B cell (primary cell): ENCODE data around the gene LYRM1. TPM values are rescaled to one million over a fixed set of nuclear protein-coding genes. Genes with fewer than 3 reads are reported as not detected.

ENCODE experiments used
- ATAC-seq: fragments of 200-7000 bp; cut with Tn5 transposase; one replicate; pipeline ENCODE4 v1.10.0; 2021; ENCODE audit warnings: low read depth, mild to moderate bottlenecking, moderate number of reproducible peaks, moderate library complexity
- CTCF ChIA-PET: fragments of 350-600 bp; sonication (Branson Sonifier 250); formaldehyde crosslinking; loops from one replicate; lab custom pipeline; 2021; ENCODE audit warnings: antibody characterized with exemption, inconsistent platforms; lab: Charles Lee
- POLR2A ChIA-PET: fragments of 350-600 bp; sonication (Branson Sonifier 250); formaldehyde crosslinking; loops from one replicate; lab custom pipeline; 2021; ENCODE audit warnings: antibody characterized with exemption; lab: Charles Lee
- DNase-seq: peaks from one replicate; pipeline ENCODE4 v3.0.0; 2013
- H2AFZ ChIP-seq: 2 replicates; pipeline ENCODE4 v1.6.1; 2012; ENCODE audit warnings: mild to moderate bottlenecking, low read depth, low read length; ENCODE audit not compliant: insufficient read depth, poor library complexity, severe bottlenecking
- H3K27ac ChIP-seq, 2 donors: 1 replicate in 1 of 2; 2 replicates in 1 of 2; pipeline ENCODE4 v1.5.1; 2012 to 2013; ENCODE audit warnings: low read length in 2 of 2, mild to moderate bottlenecking in 2 of 2, moderate library complexity in 1 of 2
- H3K27me3 ChIP-seq, 4 experiments: fragments of 200-600 bp in 1 of 4; sonication (generic) in 1 of 4; replicated peaks in 1 of 4; 1 replicate in 2 of 4; 2 replicates in 2 of 4; pipeline versions ENCODE4 v1.6.1 to v1.7.0; 2013 to 2016; ENCODE audit warnings: low read length in 3 of 4, mild to moderate bottlenecking in 2 of 4, mixed read lengths in 1 of 4, moderate library complexity in 1 of 4; ENCODE audit not compliant: insufficient read depth in 4 of 4, control insufficient read depth in 3 of 4; ENCODE audit errors: control extremely low read depth in 1 of 4
- H3K36me3 ChIP-seq, 2 experiments: replicated peaks in 1 of 2; 1 replicate in 1 of 2; 2 replicates in 1 of 2; pipeline versions ENCODE4 v1.6.1 to v1.7.1; 2013; ENCODE audit warnings: low read length in 1 of 2; ENCODE audit not compliant: insufficient read depth in 2 of 2, control insufficient read depth in 1 of 2; ENCODE audit errors: control extremely low read depth in 1 of 2, extremely low read depth in 1 of 2
- H3K4me1 ChIP-seq, 2 donors: fragments of 200-600 bp in 1 of 2; sonication (generic) in 1 of 2; 1 replicate in 1 of 2; 2 replicates in 1 of 2; pipeline versions ENCODE4 v1.5.1 to v1.6.1; 2013 to 2017; ENCODE audit warnings: low read length in 2 of 2; ENCODE audit not compliant: control insufficient read depth in 2 of 2, insufficient read depth in 2 of 2
- H3K4me2 ChIP-seq: replicated peaks from 2 replicates; pipeline ENCODE3; 2012; ENCODE audit warnings: mild to moderate bottlenecking, low read depth, low read length; ENCODE audit not compliant: poor library complexity, severe bottlenecking
- H3K4me3 ChIP-seq, 5 experiments: fragments of 200-600 bp in 1 of 5; sonication (generic) in 1 of 5; 1 replicate in 3 of 5; 2 replicates in 2 of 5; pipeline versions ENCODE4 v1.5.1 to v1.7.0; 2011 to 2016; ENCODE audit warnings: low read length in 4 of 5, mild to moderate bottlenecking in 4 of 5, low read depth in 2 of 5, control low read depth in 1 of 5, moderate library complexity in 1 of 5; ENCODE audit not compliant: insufficient read depth in 1 of 5; ENCODE audit errors: control extremely low read depth in 1 of 5, extremely low read depth in 1 of 5
- H3K79me2 ChIP-seq: fragments of 200-600 bp; sonication (generic); one replicate; pipeline ENCODE4 v1.6.0; 2016; ENCODE audit warnings: low read length; ENCODE audit not compliant: control insufficient read depth, insufficient read depth
- H3K9ac ChIP-seq: fragments of 200-600 bp; sonication (generic); 2 replicates; pipeline ENCODE4 v1.6.1; 2017; ENCODE audit warnings: mild to moderate bottlenecking, low read length, moderate library complexity
- H3K9me3 ChIP-seq, 3 donors: one replicate each; pipeline versions ENCODE4 v1.6.1 to v1.7.1; 2013; ENCODE audit warnings: low read length in 2 of 3; ENCODE audit not compliant: control insufficient read depth in 2 of 3, insufficient read depth in 1 of 3; ENCODE audit errors: control extremely low read depth in 1 of 3
- H4K20me1 ChIP-seq: 2 replicates; pipeline ENCODE4 v1.6.0; 2012; ENCODE audit warnings: mild to moderate bottlenecking, low read length; ENCODE audit not compliant: insufficient read depth, control insufficient read depth, poor library complexity, severe bottlenecking
- H3K27ac Mint-ChIP-seq: one replicate; pipeline ENCODE4 v1.8.0; 2021; ENCODE audit warnings: mixed read lengths
- H3K27me3 Mint-ChIP-seq: one replicate; pipeline ENCODE4 v1.8.0; 2021; ENCODE audit warnings: mixed read lengths
- H3K4me1 Mint-ChIP-seq: one replicate; pipeline ENCODE4 v1.8.0; 2021; ENCODE audit warnings: mixed read lengths
- H3K4me3 Mint-ChIP-seq: one replicate; pipeline ENCODE4 v1.8.0; 2021; ENCODE audit warnings: mixed read lengths
- H3K9me3 Mint-ChIP-seq: one replicate; pipeline ENCODE4 v1.8.0; 2022; ENCODE audit warnings: mixed read lengths; ENCODE audit not compliant: insufficient read depth
- CTCF ChIP-seq: fragments of 200-600 bp; IDR thresholded peaks from one replicate; pipeline ENCODE4 v1.8.0; 2022; ENCODE audit warnings: antibody characterized with exemption, mild to moderate bottlenecking
- EZH2 ChIP-seq: IDR thresholded peaks from 2 replicates; pipeline ENCODE4 v1.6.1; 2012; ENCODE audit warnings: borderline replicate concordance, low read depth, mild to moderate bottlenecking, moderate library complexity, low read length; ENCODE audit not compliant: insufficient read depth, poor library complexity, severe bottlenecking
- WGBS: methylation state at CpG from one replicate; pipeline ENCODE4 v1.1.5; 2013; ENCODE audit warnings: missing lambda C conversion rate; ENCODE audit not compliant: insufficient coverage; 5-methylcytosine and 5-hydroxymethylcytosine counted together
- intact Hi-C: fragments of 100-400 bp; cut with micrococcal nuclease; formaldehyde crosslinking; loops from one replicate; pipeline ENCODE4 v1.10.0; 2022
- polyA plus RNA-seq: library from polyadenylated mRNA; depleted of rRNA; stranded (reverse); fragments of >200 nt; gene quantifications from 2 replicates; pipeline ENCODE4 v1.2.3, GENCODE V29; 2012
- total RNA-seq, 2 donors: library from RNA; stranded (reverse); fragments of 120-200 nt in 1 of 2; gene quantifications; 1 replicate in 1 of 2; 2 replicates in 1 of 2; pipeline versions ENCODE4 v1.2.3 to v1.2.4, GENCODE V29; 2013 to 2022

LYRM1 gene
- total and polyA plus RNA-seq, 2 donors (not counting 1 experiment from before 2014, with no cell fraction given), result 20.0 to 21.8 TPM

GRCh38 chr16:20916289-20916688 is 15.7 kb downstream of the LYRM1 start:
- Histone ChIP-seq H3K36me3 (peaks cover 3 to 13% of the 10 kb centered on the region in 2 experiments), H4K20me1 (no peaks in the 10 kb centered on the region), H3K27me3 (no peaks in the 10 kb centered on the region), H3K9me3 (no peaks in the 10 kb centered on the region), H3K4me1 (peaks cover 0 to 5% of the 10 kb centered on the region in 2 donors), H3K79me2 (peaks cover 33% of the 10 kb centered on the region), H3K4me3 (no peak overlapping the region), H3K9ac (no peak overlapping the region), H3K27ac (no peak overlapping the region), H2AFZ (no peak overlapping the region), H3K4me2 (no peak overlapping the region)
- Mint-ChIP-seq H3K27ac (no peak overlapping the region), H3K27me3 (no peaks in the 10 kb centered on the region), H3K9me3 (no peaks in the 10 kb centered on the region), H3K4me3 (no peak overlapping the region), H3K4me1 (peaks cover 15% of the 10 kb centered on the region)
- DNase-seq (no peak), ATAC-seq (no peak)
- ChIA-PET CTCF (no interaction called here), POLR2A (no interaction called here)
- no peak for TF ChIP-seq CTCF
- TF ChIP-seq EZH2, result no peak
- intact Hi-C loops, result no loop called here
- 97% methylated on average over 10 of the region's 10 CpGs for WGBS

GRCh38 chr16:20916942-20917341 is 16.4 kb downstream of the LYRM1 start:
- H3K27ac Mint-ChIP-seq, result no peak overlapping the region
- Histone ChIP-seq H2AFZ (no peak overlapping the region), H3K79me2 (peaks cover 28% of the 10 kb centered on the region), H3K36me3 (peaks cover 3 to 13% of the 10 kb centered on the region in 2 experiments), H3K9ac (no peak overlapping the region), H3K9me3 (no peaks in the 10 kb centered on the region), H3K4me1 (peaks cover 0 to 5% of the 10 kb centered on the region in 2 donors), H3K27ac (no peak overlapping the region), H3K27me3 (no peaks in the 10 kb centered on the region), H3K4me2 (no peak overlapping the region), H3K4me3 (no peak overlapping the region), H4K20me1 (no peaks in the 10 kb centered on the region)
- peaks cover 15% of the 10 kb centered on the region for H3K4me1 Mint-ChIP-seq
- intact Hi-C loops, result no loop called here
- no peaks in the 10 kb centered on the region for H3K9me3 Mint-ChIP-seq
- CTCF ChIA-PET, result no interaction called here
- no peak overlapping the region for H3K4me3 Mint-ChIP-seq
- DNase-seq, result no peak
- no peaks in the 10 kb centered on the region for H3K27me3 Mint-ChIP-seq
- TF ChIP-seq CTCF (no peak), EZH2 (no peak)
- POLR2A ChIA-PET, result no interaction called here
- ATAC-seq, result no peak
- 52% methylated on average over 4 of the region's 4 CpGs for WGBS
